Measurements from ENCODE around the gene MAN1B1.
"Not testable (repeated sequence)": the region's sequence is repeated elsewhere in the genome, so short reads cannot be mapped to it uniquely, and the experiment has no call there.

The MAN1B1 gene

DNA sequence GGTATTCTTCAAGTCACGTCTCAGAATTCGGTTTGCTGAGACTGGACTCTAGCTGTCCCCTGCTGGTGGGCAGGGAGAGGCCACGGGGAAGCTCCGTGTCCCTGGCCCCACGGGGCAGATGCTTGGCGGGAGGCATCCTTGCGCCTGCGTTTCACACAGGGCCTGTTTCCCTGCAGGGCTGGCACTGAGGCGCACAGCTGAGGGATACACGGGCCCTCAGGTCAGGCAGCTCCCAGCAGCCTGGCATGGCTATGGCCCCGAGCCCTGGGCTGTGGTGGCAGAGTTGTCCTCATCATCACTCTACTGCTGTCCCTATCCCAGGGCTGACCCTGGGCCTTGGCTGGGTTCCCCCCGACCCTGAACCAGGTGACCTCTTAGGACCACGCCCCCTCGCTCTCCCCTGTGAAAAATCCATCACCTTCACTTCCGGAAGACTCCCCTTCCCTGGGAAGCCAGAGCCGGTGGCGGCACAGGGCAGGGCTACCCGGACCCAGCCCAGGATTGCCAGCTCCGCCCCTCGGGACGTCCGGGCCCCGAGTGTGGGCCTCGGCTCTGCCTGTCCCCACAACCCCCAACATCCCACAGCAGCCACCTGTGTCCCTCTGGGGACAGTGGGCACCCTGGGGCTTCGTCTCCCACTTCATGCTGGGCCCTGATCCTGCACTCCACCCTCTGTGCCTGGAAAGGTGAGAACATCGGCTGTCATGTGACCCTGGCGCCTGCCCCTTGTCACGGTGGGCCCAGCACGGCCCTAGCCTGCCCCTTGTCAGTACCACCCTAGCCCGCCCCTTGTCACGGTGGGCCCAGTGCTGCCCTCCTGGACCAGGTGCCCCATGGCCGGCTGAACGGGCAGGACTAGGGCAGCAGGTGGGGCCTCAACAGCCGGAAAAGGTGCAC, 22.7 kb downstream of the MAN1B1 start:
- in situ Hi-C loops (cut with MboI; ENCODE audit: low sequenced_read_pairs): no loop called here

DNA sequence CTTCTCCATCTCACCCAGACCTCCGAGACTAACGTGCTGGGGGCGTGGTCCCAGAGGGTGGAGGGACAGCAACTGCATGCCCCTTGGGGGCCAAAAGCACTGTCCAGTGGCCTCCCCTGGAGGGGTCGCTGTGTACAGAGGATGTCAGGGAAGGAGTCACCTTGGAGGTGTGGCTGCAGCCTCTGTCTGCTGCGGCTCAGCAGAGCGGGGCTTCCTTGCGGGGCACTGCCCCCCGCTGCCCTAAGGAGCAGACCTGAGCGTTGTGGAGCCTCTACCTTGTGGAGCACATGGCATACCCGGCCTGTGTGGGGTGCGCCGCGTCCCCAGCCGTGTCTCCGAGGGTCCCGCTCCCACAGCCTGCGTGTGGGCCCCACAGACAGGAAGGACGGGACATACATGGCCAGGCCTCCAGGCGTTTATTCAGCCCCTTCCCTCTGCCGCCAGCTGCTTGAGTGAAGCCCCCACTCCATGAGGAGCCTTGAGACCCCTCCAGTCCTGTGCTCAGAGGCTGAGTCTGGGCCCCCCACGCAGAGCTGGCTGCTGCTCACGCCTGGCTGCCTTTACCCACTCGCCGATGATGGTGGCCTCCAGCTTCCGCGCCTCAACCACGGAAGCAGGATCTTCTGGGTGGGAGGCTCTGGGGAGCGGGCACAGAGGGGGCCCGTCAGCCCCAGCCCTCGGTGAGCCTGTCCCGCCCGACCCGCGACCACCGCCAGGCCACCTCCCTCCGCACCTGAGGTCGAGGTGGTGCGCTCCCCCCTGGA, 23.5 kb downstream of the MAN1B1 start:
- in situ Hi-C loops (cut with MboI; ENCODE audit: low sequenced_read_pairs): no loop called here

DNA sequence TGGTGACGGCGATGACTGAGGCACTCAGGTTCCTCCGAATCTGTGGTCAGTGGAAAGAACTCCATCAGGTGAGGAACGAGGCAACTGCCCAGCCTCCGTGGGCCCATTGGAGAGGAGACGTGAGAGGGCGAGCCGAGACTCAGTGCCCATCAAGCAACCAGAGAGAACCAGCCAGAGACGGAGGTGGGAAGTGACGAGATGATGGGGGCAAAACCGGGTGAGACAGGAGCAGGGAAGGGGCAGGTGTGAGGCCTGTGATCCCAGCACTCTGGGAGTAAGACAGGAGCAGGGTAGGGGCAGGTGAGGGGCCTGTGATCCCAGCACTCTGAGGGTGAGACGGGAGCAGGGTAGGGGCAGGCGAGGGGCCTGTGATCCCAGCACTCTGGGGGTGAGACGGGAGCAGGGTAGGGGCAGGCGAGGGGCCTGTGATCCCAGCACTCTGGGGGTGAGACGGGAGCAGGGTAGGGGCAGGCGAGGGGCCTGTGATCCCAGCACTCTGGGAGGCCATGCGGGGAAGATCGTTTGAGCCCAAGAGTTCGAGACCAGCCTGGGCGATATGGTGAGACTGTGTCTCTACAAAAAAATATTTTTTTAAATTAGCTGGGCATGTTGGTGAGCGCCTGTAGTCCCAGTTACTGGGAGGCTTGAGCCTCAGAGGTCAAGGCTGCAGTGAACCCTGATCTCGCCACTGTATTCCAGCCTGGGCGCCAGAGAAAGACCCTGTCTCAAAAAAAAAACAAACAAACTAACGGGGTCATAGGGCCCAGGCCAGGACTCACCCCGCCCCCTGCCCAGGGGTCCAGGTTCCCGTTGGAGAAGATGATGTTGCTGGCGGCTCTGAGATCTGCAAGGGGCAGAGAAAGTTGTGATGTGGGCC, 24.4 kb downstream of the MAN1B1 start:
- in situ Hi-C loops (cut with MboI; ENCODE audit: low sequenced_read_pairs): no loop called here

DNA sequence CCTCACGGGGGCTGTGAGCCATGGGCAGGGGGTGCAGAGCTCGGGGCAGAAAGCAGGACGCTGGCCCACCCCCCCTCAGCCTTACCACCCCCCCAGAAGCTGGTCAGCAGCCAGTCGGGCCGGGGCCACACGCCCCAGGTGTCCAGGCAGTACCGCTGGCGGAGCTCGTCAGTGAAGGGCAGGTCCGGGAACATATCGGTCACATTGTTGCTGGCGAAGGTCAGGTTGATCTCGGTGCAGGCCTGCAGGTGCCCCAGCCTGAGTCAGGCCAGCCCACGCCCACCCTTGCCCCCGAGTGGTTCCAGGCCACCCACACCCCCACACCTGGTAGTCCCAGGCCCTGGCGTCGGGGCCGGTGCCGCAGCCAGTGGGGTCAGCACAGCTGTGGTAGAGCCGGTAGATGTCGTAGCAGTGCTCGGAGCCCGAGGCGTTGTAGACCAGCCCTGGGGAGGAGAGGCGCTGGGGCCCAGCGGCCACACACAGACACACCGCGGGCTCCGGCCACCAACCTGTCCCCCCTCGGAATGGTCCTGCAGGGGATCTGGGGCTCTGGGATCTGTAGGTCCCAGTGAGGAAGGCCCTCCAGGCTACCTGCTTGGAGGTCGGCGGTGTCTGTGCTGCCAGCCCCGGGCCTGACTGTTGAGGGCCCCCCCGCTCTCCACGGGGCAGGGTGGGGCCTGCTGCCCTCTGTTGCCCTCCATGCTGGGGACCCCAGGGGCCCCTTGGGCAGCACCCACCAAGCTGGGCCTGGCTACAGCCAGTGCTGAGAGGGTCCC, 25.2 kb downstream of the MAN1B1 start:
- in situ Hi-C loops (cut with MboI; ENCODE audit: low sequenced_read_pairs): no loop called here

DNA sequence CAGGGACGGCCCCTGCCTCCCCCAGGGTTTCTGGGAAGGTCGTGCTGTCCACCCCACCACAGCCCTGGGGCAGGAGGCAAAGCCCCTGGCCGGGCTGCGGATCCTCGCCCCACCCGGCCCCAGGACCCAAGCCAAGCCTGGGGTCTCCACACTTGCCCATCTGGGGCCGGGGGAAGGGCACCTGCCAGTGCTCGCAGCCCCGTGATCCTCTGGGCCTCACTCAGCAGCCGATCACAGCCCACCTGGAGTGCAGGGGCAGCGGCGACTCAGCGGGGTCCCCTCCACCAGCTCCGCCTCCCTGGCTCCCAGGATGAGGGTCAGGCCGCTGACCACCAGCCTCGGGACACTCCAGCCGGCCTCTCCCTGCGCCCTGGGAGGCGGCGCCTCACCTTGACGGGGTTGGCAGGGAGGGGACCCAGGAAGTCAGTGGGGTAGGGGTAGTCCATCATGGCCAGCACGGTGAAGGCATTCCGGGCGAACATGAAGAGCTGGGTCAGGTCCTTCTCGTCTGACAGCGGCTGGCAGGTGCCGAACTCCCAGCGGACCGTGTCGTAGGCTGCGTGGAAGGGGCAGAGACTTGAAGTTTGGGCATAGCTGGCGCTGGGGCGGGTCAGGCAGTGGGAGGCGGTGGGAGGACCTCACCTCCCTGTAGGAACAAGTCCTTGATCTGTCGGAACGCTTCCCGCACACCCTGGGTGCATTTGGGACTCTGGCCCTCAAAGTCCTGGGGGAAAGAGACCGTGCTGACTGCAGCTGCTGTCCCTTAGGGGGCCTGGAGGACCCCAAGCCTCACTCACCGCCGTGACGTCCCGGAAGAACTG, 26.0 kb downstream of the MAN1B1 start:
- in situ Hi-C loops (cut with MboI; ENCODE audit: low sequenced_read_pairs): no loop called here

DNA sequence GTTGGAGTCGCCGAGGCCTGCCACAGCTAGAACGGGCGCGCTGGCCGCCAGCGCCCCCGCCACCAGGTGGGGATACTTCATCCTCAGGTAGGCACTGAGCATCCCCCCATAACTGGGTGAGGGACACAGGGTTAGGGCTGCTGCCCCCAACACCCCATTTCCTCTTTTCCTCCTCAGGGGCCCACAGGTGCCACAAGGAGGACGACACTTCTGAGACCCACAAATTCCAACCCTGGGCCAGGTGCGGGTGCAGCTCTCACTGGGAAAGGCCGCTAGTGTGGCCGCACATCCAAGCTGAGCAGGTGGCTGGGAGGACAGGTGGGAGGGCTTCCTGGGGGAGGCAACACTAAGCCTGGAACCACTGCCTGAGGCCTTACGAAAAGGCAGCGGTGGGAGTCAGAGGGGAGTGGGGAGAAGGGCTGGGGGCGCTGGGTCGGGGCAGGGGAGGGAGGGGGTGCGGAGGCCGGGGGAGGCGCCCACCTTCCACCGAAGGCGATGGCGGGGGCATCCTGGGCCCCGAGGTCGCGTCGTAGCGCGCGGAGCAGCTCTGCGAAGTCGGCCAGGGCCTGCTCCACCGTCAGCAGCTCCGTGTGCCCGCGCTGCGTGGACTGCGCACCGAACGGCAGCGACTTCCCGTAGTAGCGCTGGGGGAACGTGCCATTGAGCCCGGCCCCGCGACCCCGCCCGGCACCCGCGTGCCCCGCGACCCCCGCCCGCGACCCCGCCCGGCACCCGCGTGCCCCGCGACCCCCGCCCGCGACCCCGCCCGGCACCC, 26.8 kb downstream of the MAN1B1 start:
- in situ Hi-C loops (cut with MboI; ENCODE audit: low sequenced_read_pairs): no loop called here

DNA sequence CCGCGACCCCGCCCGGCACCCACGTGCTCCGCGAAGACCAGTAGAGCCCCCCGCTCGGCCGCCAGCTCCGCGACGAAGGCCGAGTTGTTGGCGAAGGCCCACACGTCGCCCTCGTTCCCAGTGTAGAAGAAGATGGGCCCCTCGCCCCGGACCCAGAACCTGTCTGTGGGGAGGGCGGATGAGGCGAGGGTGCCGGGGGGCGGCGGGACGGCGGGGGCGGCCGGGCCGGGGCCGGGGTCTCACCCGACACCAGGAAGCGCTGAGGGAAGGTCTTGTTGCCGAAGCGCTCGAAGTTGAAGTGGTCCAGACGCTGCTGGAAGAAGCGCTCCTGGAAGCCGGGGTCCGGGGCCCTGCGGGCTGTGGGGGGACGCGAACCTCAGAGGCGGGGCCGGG, 27.4 kb downstream of the MAN1B1 start:
- in situ Hi-C loops (cut with MboI; ENCODE audit: low sequenced_read_pairs): no loop called here

DNA sequence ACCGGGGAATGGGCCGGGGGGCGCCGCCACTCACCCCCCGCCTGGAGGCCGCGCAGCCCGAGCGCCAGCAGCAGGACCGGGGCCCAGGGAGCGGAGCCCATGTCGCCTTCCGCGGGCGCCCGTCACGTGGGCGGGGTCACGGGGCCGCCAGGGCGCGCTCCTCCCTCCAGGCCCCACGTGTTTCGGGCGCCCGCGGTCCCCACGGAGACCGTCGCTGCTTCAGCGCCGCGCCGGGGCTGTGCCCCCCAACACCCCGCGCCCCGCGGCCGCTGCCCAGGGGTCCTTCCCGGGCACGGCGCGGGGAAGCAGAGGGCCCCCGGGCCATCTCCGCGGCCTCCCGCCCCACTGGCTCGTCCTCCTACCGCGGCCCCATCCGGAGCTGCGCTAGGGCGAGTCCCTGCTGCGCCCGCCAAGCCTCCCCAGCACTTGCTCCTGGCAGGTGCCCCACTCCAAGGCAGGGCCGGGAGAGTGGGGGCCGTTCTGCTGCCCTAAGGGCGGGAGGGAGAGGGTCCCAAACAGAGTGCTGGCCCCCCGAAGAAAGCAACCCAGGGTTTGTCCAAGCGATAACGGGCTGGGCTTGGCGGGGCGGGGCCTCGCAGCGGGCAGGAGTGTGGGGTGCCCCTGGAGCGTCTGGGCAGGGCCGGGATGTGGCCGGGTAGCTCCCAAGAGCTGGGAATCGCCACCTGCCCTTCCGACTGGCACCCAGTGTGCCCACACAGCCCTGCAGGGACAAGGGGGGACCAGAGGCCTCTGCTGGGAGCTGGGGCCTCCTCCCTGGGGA, 28.0 kb downstream of the MAN1B1 start, which contains the start of gene DPP7:
TSS of gene DPP7 (minus strand) at position 121 of the 781 bp plus-strand sequence. CDS start at position 101, 20 bp downstream.
- in situ Hi-C loops (cut with MboI; ENCODE audit: low sequenced_read_pairs): no loop called here

DNA sequence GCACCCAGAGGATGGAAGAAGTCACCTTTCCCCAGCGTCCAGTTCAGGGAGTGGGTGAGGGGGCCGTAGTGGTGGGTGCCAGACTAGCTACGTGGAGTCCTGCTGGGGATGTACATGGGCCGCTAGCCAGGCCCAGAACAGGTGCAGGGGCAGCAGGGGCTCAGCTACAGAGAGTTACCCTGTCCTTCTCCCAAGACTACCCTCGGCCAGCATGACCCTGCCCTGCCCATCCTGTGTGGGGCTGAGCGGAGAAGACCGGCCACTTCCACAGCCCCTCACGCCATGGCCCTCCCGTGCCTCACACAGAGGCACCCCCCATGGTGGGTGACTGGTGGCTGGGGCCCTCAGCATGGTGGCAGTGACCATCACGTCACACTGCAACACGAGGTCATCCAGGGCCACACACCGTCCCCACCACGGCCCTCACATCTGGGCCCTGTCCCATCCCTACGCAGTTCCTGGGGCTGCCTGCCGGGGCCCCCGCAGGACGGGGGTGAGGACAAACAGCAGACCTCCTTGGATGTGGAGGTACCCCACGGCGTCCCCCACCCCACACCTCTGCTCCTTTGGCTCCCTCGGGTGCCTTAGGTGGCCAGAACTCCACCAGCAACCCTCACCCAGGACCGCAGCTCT, 28.7 kb downstream of the MAN1B1 start:
- in situ Hi-C loops (cut with MboI; ENCODE audit: low sequenced_read_pairs): no loop called here

DNA sequence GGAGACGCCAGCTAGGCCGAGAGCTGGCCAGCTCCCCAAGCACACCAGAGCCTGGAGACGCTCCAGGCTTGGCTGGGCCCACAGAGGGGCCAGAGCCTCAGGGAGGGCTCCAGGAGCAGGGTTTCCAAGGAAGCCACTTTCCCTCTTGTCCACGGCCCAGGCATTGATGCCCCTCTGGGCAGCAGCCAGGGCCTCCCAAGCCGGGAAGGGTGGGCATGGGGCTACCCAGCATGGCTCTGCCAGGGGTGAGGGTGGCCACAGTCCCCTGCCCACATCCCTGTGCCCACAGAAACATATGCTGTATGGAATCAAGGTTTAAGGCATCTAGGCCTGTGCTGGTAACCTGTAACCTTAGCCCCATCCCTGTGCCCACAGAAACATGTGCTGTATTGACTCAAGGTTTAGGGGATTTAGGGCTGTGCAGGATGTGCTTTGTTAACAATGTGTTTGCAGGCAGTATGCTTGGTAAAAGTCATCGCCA, 29.3 kb downstream of the MAN1B1 start:
- in situ Hi-C loops (cut with MboI; ENCODE audit: low sequenced_read_pairs): no loop called here

DNA sequence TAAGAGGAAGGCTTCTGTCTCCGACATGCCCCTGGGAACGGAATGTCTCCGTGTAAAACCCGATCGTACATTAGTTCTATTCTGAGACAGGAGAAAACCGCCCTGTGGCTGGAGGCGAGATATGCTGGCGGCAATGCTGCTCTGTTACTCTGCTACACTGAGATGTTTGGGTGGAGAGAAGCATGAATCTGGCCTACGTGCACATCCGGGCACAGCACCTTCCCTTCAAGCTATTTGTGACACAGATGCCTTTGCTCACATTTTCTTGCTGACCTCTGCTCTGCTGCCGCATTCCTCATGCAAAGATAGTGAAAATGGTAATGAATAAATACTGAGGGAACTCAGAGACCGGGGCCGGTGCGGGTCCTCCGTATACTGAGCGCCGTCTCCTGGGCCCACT, 29.9 kb downstream of the MAN1B1 start:
- in situ Hi-C loops (cut with MboI; ENCODE audit: low sequenced_read_pairs): no loop called here

DNA sequence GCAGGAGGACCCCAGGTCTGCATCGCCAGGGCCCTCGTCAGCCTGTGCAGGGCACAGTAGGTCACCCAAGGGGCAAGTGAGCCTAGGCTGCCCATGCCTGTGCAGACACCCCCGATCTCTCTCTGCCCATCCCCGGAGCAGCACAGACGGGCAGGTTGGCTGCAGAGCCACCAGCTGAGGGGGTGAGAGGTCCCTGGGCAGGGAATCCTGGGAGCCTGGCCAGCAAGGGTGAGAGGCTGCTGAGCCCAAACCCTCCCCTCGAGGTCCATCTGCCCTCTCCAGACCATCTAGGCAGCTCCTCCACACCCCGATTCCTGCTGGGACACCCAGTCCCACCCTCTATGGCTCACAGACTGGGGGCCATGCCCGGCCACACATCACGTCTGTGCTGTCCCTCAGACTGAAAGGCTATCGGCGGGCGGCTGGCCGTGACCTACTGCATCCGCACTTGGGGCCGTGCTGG, 30.5 kb downstream of the MAN1B1 start:
- in situ Hi-C loops (cut with MboI; ENCODE audit: low sequenced_read_pairs): no loop called here

DNA sequence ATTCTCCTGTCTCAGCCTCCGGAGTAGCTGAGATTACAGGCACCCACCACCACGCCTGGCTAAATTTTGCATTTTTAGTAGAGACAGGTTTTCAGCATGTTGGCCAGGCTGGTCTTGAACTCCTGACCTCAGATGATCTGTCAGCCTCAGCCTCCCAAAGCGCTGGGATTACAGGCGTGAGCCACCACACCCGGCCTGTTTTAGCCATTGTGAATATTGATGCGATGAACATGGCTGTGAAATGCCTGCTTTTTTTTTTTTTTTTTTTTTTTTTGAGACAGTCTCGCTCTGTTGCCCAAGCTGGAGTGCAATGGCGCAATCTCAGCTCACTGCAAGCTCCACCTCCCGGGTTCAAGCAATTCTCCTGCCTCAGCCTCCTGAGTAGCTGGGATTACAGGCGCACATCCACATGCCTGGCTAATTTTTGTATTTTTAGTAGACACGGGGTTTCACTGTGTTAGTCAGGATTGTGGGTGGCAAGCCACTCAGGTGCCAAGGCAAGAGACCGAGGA, 31.4 kb downstream of the MAN1B1 start:
- in situ Hi-C loops (cut with MboI; ENCODE audit: low sequenced_read_pairs): not testable (repeated sequence)

DNA sequence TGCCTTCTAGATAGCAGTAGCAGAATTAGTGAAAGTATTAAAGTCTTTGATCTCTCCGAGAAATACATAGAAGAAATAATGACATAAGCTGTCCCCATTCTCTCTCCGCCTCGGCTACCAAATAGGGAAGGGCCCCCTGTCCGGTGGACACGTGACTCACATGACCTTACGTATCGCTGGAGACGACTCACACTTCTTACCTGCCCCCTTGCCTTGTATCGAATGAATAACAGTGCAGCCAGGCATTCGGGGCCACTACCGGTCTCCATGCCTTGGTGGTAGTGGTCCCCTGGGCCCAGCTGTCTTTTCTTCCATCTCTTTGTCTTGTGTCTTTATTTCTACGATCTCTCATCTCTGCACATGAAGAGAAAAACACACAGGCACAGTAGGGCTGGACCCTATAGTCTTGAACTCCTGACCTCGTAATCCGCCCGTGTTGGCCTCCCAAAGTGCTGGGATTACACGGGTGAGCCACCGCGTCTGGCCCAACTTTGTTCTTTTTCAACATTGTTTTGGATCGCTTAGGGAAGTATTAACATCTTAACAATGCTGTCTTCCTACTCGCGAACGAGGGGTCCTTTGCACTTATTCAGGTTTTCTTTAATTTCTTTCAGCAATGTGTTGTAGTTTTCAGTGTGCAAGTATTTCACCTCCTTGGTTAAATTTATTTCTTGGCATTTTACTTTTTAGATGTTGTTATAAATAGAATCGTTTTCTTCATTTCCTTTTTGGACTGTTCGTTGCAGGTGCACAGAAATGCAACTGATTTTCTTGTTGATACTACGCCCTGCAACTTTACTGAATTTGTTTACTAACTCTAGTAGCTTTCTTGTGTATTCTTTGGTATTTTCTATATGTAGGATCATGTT, 35.4 kb downstream of the MAN1B1 start:
- in situ Hi-C loops (cut with MboI; ENCODE audit: low sequenced_read_pairs): loop anchor here (5.0 kb wide), 1 partner anchor 105 kb away; the partner anchor contains the start of genes CYSRT1 and RNF224

DNA sequence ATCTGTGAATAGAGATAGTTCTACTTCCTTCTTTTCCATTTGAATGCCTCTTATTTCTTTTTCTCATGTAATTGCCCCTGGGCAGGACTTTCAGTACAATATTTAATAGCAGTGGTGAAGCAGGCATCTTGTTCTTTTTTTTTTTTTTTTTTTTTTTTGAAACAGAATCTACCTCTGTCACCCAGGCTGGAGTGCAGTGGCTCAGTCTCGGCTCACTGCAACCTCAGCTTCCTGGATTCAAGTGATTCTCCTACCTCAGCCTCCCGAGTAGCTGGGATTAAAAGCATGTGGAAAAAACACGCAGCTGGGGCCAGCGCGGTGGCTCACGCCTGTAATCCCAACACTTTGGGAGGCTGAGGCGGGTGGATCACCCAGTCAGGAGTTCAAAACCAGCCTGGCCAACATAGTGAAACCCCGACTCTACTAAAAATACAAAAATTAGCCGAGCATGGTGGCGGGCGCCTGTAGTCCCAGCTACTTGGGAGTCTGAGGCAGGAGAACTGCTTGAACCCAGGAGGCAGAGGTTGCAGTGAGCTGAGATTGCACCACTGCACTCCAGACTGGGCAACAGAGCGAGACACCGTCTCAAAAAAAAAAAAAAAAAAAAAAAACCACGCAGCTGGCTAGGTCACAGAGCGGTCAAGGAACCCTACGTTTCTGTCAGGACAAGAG, 36.1 kb downstream of the MAN1B1 start:
- in situ Hi-C loops (cut with MboI; ENCODE audit: low sequenced_read_pairs): loop anchor here (5.0 kb wide), 1 partner anchor 104 kb away; the partner anchor contains the start of genes CYSRT1 and RNF224
